ENCODE measurements around the gene SLC25A4. TPM values are rescaled to one million over a fixed set of nuclear protein-coding genes. Genes with fewer than 3 reads are reported as not detected.

The SLC25A4 gene
- total RNA-seq, 1 experiment from 2014 or later, result 18.6 TPM

DNA sequence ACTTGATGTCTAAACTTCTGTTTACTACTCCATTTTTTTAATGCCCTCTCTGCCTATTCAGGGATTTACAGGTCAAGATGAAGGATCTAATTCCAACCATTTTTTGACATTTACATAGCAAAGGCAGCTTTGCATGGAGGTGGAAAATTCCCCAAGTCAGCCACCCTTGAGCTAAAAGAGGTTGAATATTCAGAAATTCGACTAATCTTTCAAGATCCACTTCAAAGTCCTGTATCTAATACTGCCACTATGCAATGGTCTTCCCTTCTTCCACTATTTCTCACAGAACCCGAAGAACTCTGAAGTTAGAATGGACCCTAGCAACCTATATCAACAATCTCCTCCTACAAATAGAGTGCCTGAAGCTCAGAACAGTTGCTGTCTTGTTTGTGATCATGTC lies 39.2 kb downstream of the SLC25A4 start:
- no peak overlapping the region for H3K27ac ChIP-seq (ENCODE audit: low read length)
- no peak overlapping the region for H3K4me3 ChIP-seq (ENCODE audit: low read depth in 2 of 2, low read length in 2 of 2)
- H3K9me3 ChIP-seq (ENCODE audit: control insufficient read depth, insufficient read depth, low read depth, low read length), result no peaks in the 10 kb centered on the region
- no TSS peak for BruUV-seq (replicated peaks)
- CTCF ChIA-PET, result no interaction called here
- H3K27me3 ChIP-seq (ENCODE audit: control insufficient read depth, insufficient read depth, low read length), result no peaks in the 10 kb centered on the region
- H3K36me3 ChIP-seq (ENCODE audit: control insufficient read depth, insufficient read depth, low read length), result no peaks in the 10 kb centered on the region
- ATAC-seq, result no peak
- no peak for TF ChIP-seq SIN3A (IDR thresholded peaks at IDR 0.05; ENCODE audit: borderline replicate concordance, insufficient read depth, low read depth, low read length)
- TF ChIP-seq CTCF (IDR thresholded peaks at IDR 0.05), result no peak
- TF ChIP-seq POLR2AphosphoS5 (IDR thresholded peaks at IDR 0.05; ENCODE audit: low read depth, low read length), result no peak
- TF ChIP-seq TCF7L2 (IDR thresholded peaks at IDR 0.05; ENCODE audit: low read depth, low read length), result no peak
- TF ChIP-seq, protein P1, sequence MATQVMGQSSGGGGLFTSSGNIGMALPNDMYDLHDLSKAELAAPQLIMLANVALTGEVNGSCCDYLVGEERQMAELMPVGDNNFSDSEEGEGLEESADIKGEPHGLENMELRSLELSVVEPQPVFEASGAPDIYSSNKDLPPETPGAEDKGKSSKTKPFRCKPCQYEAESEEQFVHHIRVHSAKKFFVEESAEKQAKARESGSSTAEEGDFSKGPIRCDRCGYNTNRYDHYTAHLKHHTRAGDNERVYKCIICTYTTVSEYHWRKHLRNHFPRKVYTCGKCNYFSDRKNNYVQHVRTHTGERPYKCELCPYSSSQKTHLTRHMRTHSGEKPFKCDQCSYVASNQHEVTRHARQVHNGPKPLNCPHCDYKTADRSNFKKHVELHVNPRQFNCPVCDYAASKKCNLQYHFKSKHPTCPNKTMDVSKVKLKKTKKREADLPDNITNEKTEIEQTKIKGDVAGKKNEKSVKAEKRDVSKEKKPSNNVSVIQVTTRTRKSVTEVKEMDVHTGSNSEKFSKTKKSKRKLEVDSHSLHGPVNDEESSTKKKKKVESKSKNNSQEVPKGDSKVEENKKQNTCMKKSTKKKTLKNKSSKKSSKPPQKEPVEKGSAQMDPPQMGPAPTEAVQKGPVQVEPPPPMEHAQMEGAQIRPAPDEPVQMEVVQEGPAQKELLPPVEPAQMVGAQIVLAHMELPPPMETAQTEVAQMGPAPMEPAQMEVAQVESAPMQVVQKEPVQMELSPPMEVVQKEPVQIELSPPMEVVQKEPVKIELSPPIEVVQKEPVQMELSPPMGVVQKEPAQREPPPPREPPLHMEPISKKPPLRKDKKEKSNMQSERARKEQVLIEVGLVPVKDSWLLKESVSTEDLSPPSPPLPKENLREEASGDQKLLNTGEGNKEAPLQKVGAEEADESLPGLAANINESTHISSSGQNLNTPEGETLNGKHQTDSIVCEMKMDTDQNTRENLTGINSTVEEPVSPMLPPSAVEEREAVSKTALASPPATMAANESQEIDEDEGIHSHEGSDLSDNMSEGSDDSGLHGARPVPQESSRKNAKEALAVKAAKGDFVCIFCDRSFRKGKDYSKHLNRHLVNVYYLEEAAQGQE (IDR thresholded peaks at IDR 0.05; ENCODE audit: insufficient read depth in 1 of 2, low read depth in 2 of 2, low read length in 1 of 2), result no peak
- H3K4me1 ChIP-seq (ENCODE audit: control insufficient read depth, insufficient read depth, low read length), result no peaks in the 10 kb centered on the region
- intact Hi-C loops (cut with micrococcal nuclease; ENCODE audit: unreplicated experiment), result no loop called here
- no peak for DNase-seq (ENCODE audit: low read depth, low spot score)
- in situ Hi-C loops (cut with HindIII; ENCODE audit: low pct_unique_long_range_greater_than_20kb, low sequenced_read_pairs), result no loop called here
- POLR2A ChIA-PET, result no interaction called here

- H3K36me3 ChIP-seq (ENCODE audit: control insufficient read depth, insufficient read depth, low read length), result no peaks in the 10 kb centered on the region
- peak; percentile 75 for ATAC-seq
- TF ChIP-seq, protein P1 (IDR thresholded peaks at IDR 0.05; ENCODE audit: insufficient read depth in 1 of 2, low read depth in 2 of 2, low read length in 1 of 2), result no peak
- TF ChIP-seq CTCF (IDR thresholded peaks at IDR 0.05), result peak; percentile 78; the same call in 1 of the 2 replicates
- H3K9me3 ChIP-seq (ENCODE audit: control insufficient read depth, insufficient read depth, low read depth, low read length), result no peaks in the 10 kb centered on the region
- no peaks in the 10 kb centered on the region for H3K27me3 ChIP-seq (ENCODE audit: control insufficient read depth, insufficient read depth, low read length)
- no peak overlapping the region for H3K4me3 ChIP-seq (ENCODE audit: low read depth in 2 of 2, low read length in 2 of 2)
- CTCF ChIA-PET, result interaction anchor here (0.6 kb wide), 1 partner anchor 88 kb away, joined by 3 read pairs; no protein-coding TSS in a partner anchor
- in situ Hi-C loops (cut with HindIII; ENCODE audit: low pct_unique_long_range_greater_than_20kb, low sequenced_read_pairs), result no loop called here
- intact Hi-C loops (cut with micrococcal nuclease; ENCODE audit: unreplicated experiment), result no loop called here
- no peaks in the 10 kb centered on the region for H3K4me1 ChIP-seq (ENCODE audit: control insufficient read depth, insufficient read depth, low read length)
- BruUV-seq (replicated peaks), result no TSS peak
- no peak overlapping the region for H3K27ac ChIP-seq (ENCODE audit: low read length)
- POLR2A ChIA-PET, result interaction anchor here (0.6 kb wide), 1 partner anchor 15 kb away, joined by 5 read pairs; no protein-coding TSS in a partner anchor
- no peak for DNase-seq (ENCODE audit: low read depth, low spot score)
These were observed 40.7 kb downstream of the SLC25A4 start for GRCh38 chr4:185183622-185184281.
